ENCODE data around the gene EFCAB6.

DNA sequence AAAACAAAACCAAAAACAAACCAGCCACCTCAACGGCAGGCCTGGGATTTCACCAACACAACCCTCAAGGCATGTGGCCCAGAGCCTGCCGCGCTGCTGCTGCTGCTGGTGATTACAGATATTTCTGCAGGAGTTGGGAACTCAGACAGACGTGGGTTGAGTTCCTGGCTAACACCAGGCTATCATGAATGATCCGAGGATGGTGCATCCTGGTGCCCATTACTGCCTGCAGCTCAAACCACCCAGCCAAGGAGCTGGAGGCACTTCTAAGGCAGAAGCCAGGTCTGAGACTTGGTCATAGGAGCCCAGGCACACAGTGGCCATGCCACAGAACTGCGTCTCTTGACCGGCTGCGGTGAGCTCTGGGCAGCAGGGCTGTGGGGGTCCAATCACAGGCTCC, 248.5 kb downstream of the EFCAB6 start:
- no peak for TF ChIP-seq POLR2A (IDR thresholded peaks at IDR 0.05)
- TF ChIP-seq, protein P1, sequence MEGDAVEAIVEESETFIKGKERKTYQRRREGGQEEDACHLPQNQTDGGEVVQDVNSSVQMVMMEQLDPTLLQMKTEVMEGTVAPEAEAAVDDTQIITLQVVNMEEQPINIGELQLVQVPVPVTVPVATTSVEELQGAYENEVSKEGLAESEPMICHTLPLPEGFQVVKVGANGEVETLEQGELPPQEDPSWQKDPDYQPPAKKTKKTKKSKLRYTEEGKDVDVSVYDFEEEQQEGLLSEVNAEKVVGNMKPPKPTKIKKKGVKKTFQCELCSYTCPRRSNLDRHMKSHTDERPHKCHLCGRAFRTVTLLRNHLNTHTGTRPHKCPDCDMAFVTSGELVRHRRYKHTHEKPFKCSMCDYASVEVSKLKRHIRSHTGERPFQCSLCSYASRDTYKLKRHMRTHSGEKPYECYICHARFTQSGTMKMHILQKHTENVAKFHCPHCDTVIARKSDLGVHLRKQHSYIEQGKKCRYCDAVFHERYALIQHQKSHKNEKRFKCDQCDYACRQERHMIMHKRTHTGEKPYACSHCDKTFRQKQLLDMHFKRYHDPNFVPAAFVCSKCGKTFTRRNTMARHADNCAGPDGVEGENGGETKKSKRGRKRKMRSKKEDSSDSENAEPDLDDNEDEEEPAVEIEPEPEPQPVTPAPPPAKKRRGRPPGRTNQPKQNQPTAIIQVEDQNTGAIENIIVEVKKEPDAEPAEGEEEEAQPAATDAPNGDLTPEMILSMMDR (IDR thresholded peaks at IDR 0.05): no peak

All from breast epithelium (tissue), 3 donors.